Cardiac septum (tissue), 1 donor: Measurements from ENCODE around the gene AKR1C8. TPM values are rescaled to one million over a fixed set of nuclear protein-coding genes. Genes with fewer than 3 reads are reported as not detected.
"Not testable (repeated sequence)": the region's sequence is repeated elsewhere in the genome, so short reads cannot be mapped to it uniquely, and the experiment has no call there.

Source experiments
- DNase-seq: peaks from one replicate; pipeline ENCODE4 v3.0.0-alpha.2; 2020; ENCODE audit warnings: low spot score
- intact Hi-C: fragments of 100-400 bp; cut with DNase I; formaldehyde crosslinking; loops from one replicate; pipeline ENCODE4 v1.14.0; 2022
- long read RNA-seq: library from polyadenylated mRNA; unstranded; transcript quantifications from one replicate; pipeline ENCODE4 v2.0.0, GENCODE V29; 2021
- total RNA-seq: library from RNA; stranded (reverse); fragmentation: NEBNext Ultra II Directional; extraction: Animal tissue kit (Norgen Biotek cat#: 25700); gene quantifications from one replicate; pipeline ENCODE4 v1.2.1, GENCODE V29; 2021
- donor health status: DM: no; HTN: no; CAD: no.

The AKR1C8 gene
- total RNA-seq, result 0.86 TPM
- long read RNA-seq, partial matches to known transcripts, result 0 of 3 reads
- long read RNA-seq, other reads (novel, unspliced or antisense), result 3 of 3 reads

GRCh38 chr10:5184987-5185775 lies at the start of gene AKR1C8:
Gene AKR1C8 (minus strand): TSS chr10:5185150. CDS start chr10:5185104, 46 bp downstream.
- intact Hi-C loops, result no loop called here
- DNase-seq, result no peak

- DNase-seq, result no peak
- intact Hi-C loops, result no loop called here
These were observed 49.3 kb upstream of the AKR1C8 start for GRCh38 chr10:5234106-5234860.

GRCh38 chr10:5233324-5233723 lies 48.4 kb upstream of the AKR1C8 start:
- no peak for DNase-seq
- intact Hi-C loops, result no loop called here

GRCh38 chr10:5229019-5229418 lies 44.1 kb upstream of the AKR1C8 start:
- intact Hi-C loops, result no loop called here
- no peak for DNase-seq

- DNase-seq, intact Hi-C loops: not testable (repeated sequence)
These were observed 38.0 kb upstream of the AKR1C8 start for GRCh38 chr10:5222942-5223341.

GRCh38 chr10:5219262-5219661 lies 34.3 kb upstream of the AKR1C8 start:
- DNase-seq, result no peak
- intact Hi-C loops, result no loop called here

GRCh38 chr10:5216801-5217200 lies 31.9 kb upstream of the AKR1C8 start:
- intact Hi-C loops, result no loop called here
- no peak for DNase-seq

- intact Hi-C loops, result no loop called here
- no peak for DNase-seq
These were observed 27.0 kb upstream of the AKR1C8 start for GRCh38 chr10:5211696-5212536.

- intact Hi-C loops, DNase-seq: not testable (repeated sequence)
These were observed 25.3 kb upstream of the AKR1C8 start for GRCh38 chr10:5210261-5210660.

GRCh38 chr10:5209776-5210175 lies 24.8 kb upstream of the AKR1C8 start:
- DNase-seq, intact Hi-C loops: not testable (repeated sequence)

- no peak for DNase-seq
- intact Hi-C loops, result no loop called here
These were observed 21.8 kb upstream of the AKR1C8 start for GRCh38 chr10:5206799-5207198.

- intact Hi-C loops, result no loop called here
- DNase-seq, result no peak
These were observed 14.4 kb upstream of the AKR1C8 start for GRCh38 chr10:5199398-5199797.

GRCh38 chr10:5198386-5198785 lies 13.4 kb upstream of the AKR1C8 start:
- no peak for DNase-seq
- intact Hi-C loops, result no loop called here

GRCh38 chr10:5196702-5197113 lies 11.8 kb upstream of the AKR1C8 start, which contains the start of gene AKR1C4:
Gene AKR1C4 (plus strand): TSS chr10:5196837. CDS start chr10:5196868, 31 bp downstream.
- no peak for DNase-seq
- intact Hi-C loops, result no loop called here

- intact Hi-C loops, result no loop called here
- DNase-seq, result no peak
These were observed 10.9 kb upstream of the AKR1C8 start for GRCh38 chr10:5195727-5196374.

GRCh38 chr10:5194431-5194830 lies 9.5 kb upstream of the AKR1C8 start:
- no peak for DNase-seq
- intact Hi-C loops, result no loop called here

- no peak for DNase-seq
- intact Hi-C loops, result no loop called here
These were observed 3.4 kb upstream of the AKR1C8 start for GRCh38 chr10:5188358-5188757.

GRCh38 chr10:5187867-5188266 lies 2.9 kb upstream of the AKR1C8 start:
- intact Hi-C loops, result no loop called here
- DNase-seq, result no peak

- no peak for DNase-seq
- intact Hi-C loops, result no loop called here
These were observed 1.0 kb downstream of the AKR1C8 start for GRCh38 chr10:5183923-5184322.
